GM13977 (cell line): Measurements from ENCODE around the gene MUL1.

Experiments used
- DNase-seq: peaks from one replicate; pipeline ENCODE4 v3.0.0; 2012; ENCODE audit warnings: low spot score
- CTCF ChIP-seq: IDR thresholded peaks from 2 replicates; pipeline ENCODE4 v1.5.1; 2012; ENCODE audit warnings: mild to moderate bottlenecking, control low read depth; ENCODE audit not compliant: insufficient read depth; ENCODE audit errors: extremely low read depth, missing control alignments
- in situ Hi-C: fragments of 300-500 bp; cut with MboI; formaldehyde crosslinking; loops from one replicate; pipeline ENCODE4 v1.12.0; 2022; ENCODE audit warnings: low sequenced_read_pairs, low pct_unique_long_range_greater_than_20kb, mixed read lengths, inconsistent platforms; ENCODE audit not compliant: unreplicated experiment

The MUL1 gene

GRCh38 chr1:20474996-20475395 lies 33.0 kb downstream of the MUL1 start:
- no peak for DNase-seq
- no peak for TF ChIP-seq CTCF
- in situ Hi-C loops, result no loop called here

GRCh38 chr1:20474333-20474975 lies 33.5 kb downstream of the MUL1 start:
- in situ Hi-C loops, result no loop called here
- no peak for DNase-seq
- no peak for TF ChIP-seq CTCF

GRCh38 chr1:20473894-20474293 lies 34.1 kb downstream of the MUL1 start:
- in situ Hi-C loops, result no loop called here
- no peak for TF ChIP-seq CTCF

GRCh38 chr1:20472860-20473711 lies 34.9 kb downstream of the MUL1 start:
- in situ Hi-C loops, result no loop called here
- peak; percentile 75 for DNase-seq
- TF ChIP-seq CTCF, result no peak

More at GRCh38 chr1:20473894-20474293, 34.1 kb downstream of the MUL1 start:
- DNase-seq, result no peak

GRCh38 chr1:20472121-20472520 lies 35.8 kb downstream of the MUL1 start:
- in situ Hi-C loops, result no loop called here
- no peak for TF ChIP-seq CTCF
- no peak for DNase-seq

GRCh38 chr1:20470194-20470593 lies 37.8 kb downstream of the MUL1 start:
- in situ Hi-C loops, result no loop called here
- no peak for DNase-seq
- no peak for TF ChIP-seq CTCF
